IgD-negative memory B cell (primary cell): ENCODE data around the gene GPR141. TPM values are rescaled to one million over a fixed set of nuclear protein-coding genes. Genes with fewer than 3 reads are reported as not detected.

ENCODE experiments used
- H3K27ac Mint-ChIP-seq, 3 donors: one replicate each; pipeline ENCODE4 v1.8.0; 2020 to 2022; ENCODE audit warnings: mild to moderate bottlenecking in 3 of 3, mixed read lengths in 3 of 3, moderate library complexity in 1 of 3
- H3K27me3 Mint-ChIP-seq: one replicate; pipeline ENCODE4 v1.8.0; 2021; ENCODE audit warnings: mixed read lengths
- H3K36me3 Mint-ChIP-seq: one replicate; pipeline ENCODE4 v1.8.0; 2020; ENCODE audit warnings: mild to moderate bottlenecking, mixed read lengths
- H3K4me1 Mint-ChIP-seq, 3 donors: one replicate each; pipeline ENCODE4 v1.8.0; 2020 to 2022; ENCODE audit warnings: mixed read lengths in 3 of 3, mild to moderate bottlenecking in 1 of 3
- H3K4me3 Mint-ChIP-seq, 4 donors: one replicate each; pipeline ENCODE4 v1.8.0; 2020 to 2022; ENCODE audit warnings: mild to moderate bottlenecking in 4 of 4, mixed read lengths in 4 of 4, moderate library complexity in 3 of 4
- H3K9me3 Mint-ChIP-seq, 3 donors: one replicate each; pipeline ENCODE4 v1.8.0; 2020 to 2021; ENCODE audit warnings: mixed read lengths in 3 of 3, mild to moderate bottlenecking in 1 of 3
- polyA plus RNA-seq: library from polyadenylated mRNA; unstranded; fragments of 300-500 nt; fragmentation: Illumina TruSeq; gene quantifications from one replicate; pipeline ENCODE4 v1.2.3, GENCODE V29; 2021

Gene GPR141
- polyA plus RNA-seq, result not detected

DNA sequence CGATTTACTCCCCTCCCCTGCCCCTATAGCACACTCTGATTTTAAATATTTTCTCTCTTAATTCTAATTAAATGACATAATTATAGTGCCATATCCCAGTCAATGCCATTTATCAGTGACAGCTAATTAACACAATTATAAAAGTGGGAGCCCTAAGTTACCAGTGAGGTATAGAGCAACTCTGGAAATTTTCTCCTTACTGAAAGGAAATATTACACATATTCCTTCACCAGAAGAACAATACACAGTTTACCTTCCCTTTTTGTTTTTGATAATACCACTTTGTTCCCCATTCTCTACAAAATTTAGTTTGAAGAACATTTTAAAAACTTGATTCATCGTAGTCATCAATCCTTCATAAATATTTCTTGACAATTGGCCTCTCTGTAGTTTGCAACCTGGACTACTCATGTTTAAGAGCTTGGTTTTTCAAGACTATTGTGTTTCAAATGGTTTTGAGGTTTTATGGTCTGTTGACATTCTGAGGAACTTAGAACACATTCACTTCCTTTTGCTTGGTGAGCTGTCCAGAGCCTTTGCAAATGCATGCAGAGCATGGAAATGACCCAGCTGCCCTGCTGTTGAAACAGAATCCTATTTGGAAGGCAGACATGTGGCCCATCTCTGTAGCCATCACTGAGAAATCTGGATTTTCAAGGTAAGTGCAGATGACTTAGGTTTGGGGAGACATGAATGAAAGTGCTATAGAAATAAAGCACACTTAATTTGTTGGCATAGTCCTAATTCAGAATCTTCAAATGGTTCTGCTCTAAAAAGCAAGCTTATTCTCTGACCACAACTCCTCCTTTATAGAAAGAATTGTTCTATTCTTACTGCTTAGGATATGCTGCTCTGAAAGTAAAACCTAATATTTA lies at the start of gene GPR141:
Gene GPR141 (plus strand): TSS at position 521 of the 875 bp plus-strand sequence. CDS start 56,628 bp downstream, outside the sequence.
- Mint-ChIP-seq H3K4me1 (peaks cover 20 to 24% (median 22%) of the 10 kb centered on the region in 3 donors), H3K27me3 (peaks cover 41% of the 10 kb centered on the region), H3K9me3 (no peaks in the 10 kb centered on the region), H3K4me3 (peak within 1 kb of the TSS in 3 of 4 donors; percentile 41 to 78 (median 78)), H3K27ac (no peak within 1 kb of the TSS), H3K36me3 (no peaks in the 10 kb centered on the region)

DNA sequence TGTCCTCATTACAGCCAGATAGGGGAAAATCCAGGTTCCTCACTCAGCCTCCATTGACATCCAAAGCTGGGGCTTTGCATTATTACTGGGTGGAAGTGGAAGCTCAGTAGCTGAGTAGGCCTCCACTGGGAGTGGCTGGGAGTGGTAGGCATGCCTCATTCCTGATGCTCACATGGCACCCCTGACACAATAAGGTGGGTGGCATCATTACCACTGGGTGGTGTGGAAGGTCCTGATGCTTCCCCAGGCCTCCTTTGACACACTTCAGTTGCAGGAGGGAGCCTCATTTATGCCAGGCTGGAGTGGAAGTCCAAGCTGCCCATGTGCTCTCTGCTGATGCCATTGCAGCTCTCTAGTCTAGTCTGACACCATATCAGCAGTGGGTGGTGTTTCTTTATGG lies 48.2 kb upstream of the GPR141 start:
- no peaks in the 10 kb centered on the region for H3K4me1 Mint-ChIP-seq
- no peaks in the 10 kb centered on the region for H3K36me3 Mint-ChIP-seq
- peaks cover 35% of the 10 kb centered on the region for H3K27me3 Mint-ChIP-seq
- H3K9me3 Mint-ChIP-seq, result peaks cover 8 to 10% (median 10%) of the 10 kb centered on the region in 3 donors
- no peak overlapping the region for H3K27ac Mint-ChIP-seq
- H3K4me3 Mint-ChIP-seq, result no peak overlapping the region

DNA sequence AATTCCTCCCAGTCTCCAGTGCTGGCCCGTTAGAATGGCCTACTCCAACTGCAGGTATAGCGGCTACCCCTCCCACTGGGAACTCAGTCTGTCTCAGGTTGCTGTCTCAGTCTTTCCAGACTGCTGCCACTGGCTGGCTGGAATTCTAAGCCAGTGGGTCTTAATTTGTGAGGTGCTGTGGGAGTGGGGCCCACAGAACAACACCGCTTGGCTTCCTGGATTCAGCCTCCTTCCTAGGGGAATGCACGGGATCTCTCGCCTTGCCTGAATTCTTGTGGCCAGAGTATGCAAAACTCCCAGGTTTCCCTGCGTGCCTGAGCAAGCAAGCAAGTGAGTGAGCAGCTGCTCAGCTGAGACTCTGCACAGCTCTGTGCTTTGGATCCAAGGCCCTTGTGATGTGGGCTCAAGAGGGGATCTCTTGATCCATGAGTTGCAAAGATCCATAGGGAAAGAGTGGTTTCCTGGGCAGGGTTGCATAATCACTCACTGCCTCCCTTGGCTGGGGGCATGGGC lies 41.5 kb upstream of the GPR141 start:
- Mint-ChIP-seq H3K27ac (no peak overlapping the region), H3K4me1 (peaks cover 0 to 2% (median 0%) of the 10 kb centered on the region in 3 donors)

GRCh38 chr7:37643876-37644275 lies 39.7 kb upstream of the GPR141 start:
- H3K27ac Mint-ChIP-seq, result no peak overlapping the region
- H3K4me3 Mint-ChIP-seq, result peak overlapping the region in 1 of 4 donors; percentile 10
- no peaks in the 10 kb centered on the region for H3K36me3 Mint-ChIP-seq
- H3K9me3 Mint-ChIP-seq, result peaks cover 0 to 3% (median 0%) of the 10 kb centered on the region in 3 donors
- peaks cover 0 to 2% (median 0%) of the 10 kb centered on the region in 3 donors for H3K4me1 Mint-ChIP-seq
- H3K27me3 Mint-ChIP-seq, result peaks cover 17% of the 10 kb centered on the region

More for the DNA sequence above, 41.5 kb upstream of the GPR141 start:
- H3K36me3 Mint-ChIP-seq, result no peaks in the 10 kb centered on the region
- H3K27me3 Mint-ChIP-seq, result peaks cover 28% of the 10 kb centered on the region
- H3K9me3 Mint-ChIP-seq, result peaks cover 2 to 11% (median 4%) of the 10 kb centered on the region in 3 donors
- no peak overlapping the region for H3K4me3 Mint-ChIP-seq

DNA sequence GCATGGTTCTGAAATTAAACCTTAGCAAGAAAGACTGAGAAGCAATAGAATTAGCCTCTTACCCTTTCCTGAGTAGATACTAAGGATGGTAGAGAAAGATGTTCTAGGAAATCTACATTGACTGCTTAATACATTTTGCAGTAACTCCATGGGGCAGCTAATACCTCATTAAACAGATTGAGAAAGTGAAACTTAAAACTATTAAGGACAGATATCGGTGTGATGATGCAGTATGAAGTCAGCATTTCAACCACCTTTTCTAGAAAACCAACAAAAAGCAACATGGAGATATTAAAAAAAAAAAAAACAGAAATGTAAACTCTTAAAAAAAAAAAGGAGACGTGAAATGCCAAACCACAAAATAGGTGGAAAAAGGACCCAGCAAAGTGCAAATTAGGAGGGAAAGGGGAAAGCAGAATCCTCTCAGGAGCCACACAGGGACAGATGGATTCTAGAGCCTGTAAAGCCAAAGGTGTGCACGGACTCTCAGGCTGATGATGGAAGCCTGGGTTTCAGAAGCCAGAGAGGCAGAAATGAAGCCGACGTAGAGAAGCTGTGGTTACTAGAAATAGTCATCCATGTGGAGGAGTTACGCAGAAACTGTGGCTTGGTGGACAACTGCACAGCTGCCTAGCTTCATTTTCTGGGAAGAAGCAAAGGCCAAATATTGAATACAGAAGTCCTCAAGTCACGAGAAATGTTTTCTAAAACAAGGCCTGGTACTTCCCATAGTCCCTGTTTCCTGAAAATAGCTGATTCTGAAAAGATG lies 38.1 kb upstream of the GPR141 start:
- Mint-ChIP-seq H3K4me3 (no peak overlapping the region), H3K36me3 (no peaks in the 10 kb centered on the region), H3K27me3 (peaks cover 12% of the 10 kb centered on the region), H3K9me3 (peaks cover 0 to 3% (median 0%) of the 10 kb centered on the region in 3 donors), H3K4me1 (peaks cover 0 to 2% (median 0%) of the 10 kb centered on the region in 3 donors), H3K27ac (no peak overlapping the region)

DNA sequence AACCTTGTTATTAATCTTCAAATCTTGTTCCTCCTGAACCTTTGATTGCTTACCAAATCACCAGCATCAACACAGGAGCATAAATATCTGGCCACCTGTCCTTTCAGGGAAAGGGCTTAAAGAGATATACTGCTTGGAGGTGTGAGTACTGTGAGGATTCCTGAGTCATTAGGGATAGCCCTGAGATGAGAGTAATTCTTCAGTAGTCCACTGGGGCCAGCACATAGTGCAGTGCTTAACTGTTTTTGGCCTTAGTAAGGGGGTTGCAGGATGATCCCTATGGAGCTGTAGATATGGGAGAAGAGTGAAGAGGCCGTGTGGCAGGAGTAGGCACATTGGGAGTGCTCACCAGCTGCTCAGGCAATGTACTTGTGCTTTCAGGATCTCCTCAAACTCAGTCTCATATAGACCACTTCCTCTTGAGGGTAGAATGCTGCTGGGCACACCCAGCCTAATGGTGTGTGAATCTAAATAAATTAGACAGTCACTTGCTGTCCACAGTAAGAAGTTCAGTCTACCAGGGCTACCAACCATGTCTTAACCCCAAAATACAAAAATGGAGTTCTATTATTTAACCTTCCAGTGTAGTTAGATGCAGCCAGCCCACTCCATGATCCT lies 26.5 kb upstream of the GPR141 start:
- Mint-ChIP-seq H3K4me3 (peak overlapping the region in 1 of 4 donors; percentile 39), H3K27me3 (peaks cover 6% of the 10 kb centered on the region), H3K27ac (no peak overlapping the region), H3K9me3 (peaks cover 0 to 3% (median 3%) of the 10 kb centered on the region in 3 donors), H3K36me3 (no peaks in the 10 kb centered on the region), H3K4me1 (peaks cover 8 to 11% (median 9%) of the 10 kb centered on the region in 3 donors)

- H3K27ac Mint-ChIP-seq, result no peak overlapping the region
Measured at GRCh38 chr7:37657816-37658215, 25.8 kb upstream of the GPR141 start.

GRCh38 chr7:37659971-37660565 lies 23.5 kb upstream of the GPR141 start:
- H3K4me3 Mint-ChIP-seq, result no peak overlapping the region
- H3K9me3 Mint-ChIP-seq, result no peaks in the 10 kb centered on the region
- H3K27me3 Mint-ChIP-seq, result peaks cover 13% of the 10 kb centered on the region
- no peaks in the 10 kb centered on the region for H3K36me3 Mint-ChIP-seq
- no peak overlapping the region for H3K27ac Mint-ChIP-seq
- H3K4me1 Mint-ChIP-seq, result peaks cover 9 to 13% (median 10%) of the 10 kb centered on the region in 3 donors

More at GRCh38 chr7:37657816-37658215, 25.8 kb upstream of the GPR141 start:
- Mint-ChIP-seq H3K4me3 (no peak overlapping the region), H3K9me3 (peaks cover 0 to 3% (median 0%) of the 10 kb centered on the region in 3 donors), H3K27me3 (peaks cover 6% of the 10 kb centered on the region), H3K4me1 (peaks cover 8 to 11% (median 9%) of the 10 kb centered on the region in 3 donors), H3K36me3 (no peaks in the 10 kb centered on the region)

GRCh38 chr7:37660614-37661013 lies 23.0 kb upstream of the GPR141 start:
- Mint-ChIP-seq H3K27ac (no peak overlapping the region), H3K4me1 (peaks cover 9 to 13% (median 10%) of the 10 kb centered on the region in 3 donors), H3K9me3 (no peaks in the 10 kb centered on the region), H3K36me3 (no peaks in the 10 kb centered on the region), H3K27me3 (peaks cover 18% of the 10 kb centered on the region), H3K4me3 (no peak overlapping the region)

DNA sequence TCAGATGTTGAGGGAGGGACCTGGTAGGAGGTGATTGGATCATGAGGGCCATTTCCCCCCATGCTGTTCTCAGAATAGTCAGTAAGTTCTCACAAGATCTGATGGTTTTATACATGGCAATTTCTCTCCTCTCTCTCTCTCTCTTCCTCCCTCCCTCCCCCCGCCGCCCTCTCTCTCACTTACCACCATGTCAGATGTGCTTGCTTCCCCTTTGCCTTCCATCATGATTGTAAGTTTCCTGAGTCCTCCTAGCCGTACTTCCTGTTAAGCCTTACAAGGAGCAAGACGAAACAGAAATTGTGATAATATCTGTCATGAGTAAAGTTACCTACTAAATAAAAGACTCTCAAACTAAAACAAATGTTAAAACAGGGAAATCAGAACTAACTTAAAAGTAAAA lies 19.9 kb upstream of the GPR141 start:
- H3K27me3 Mint-ChIP-seq, result peaks cover 22% of the 10 kb centered on the region
- H3K9me3 Mint-ChIP-seq, result no peaks in the 10 kb centered on the region
- H3K4me3 Mint-ChIP-seq, result no peak overlapping the region
- no peaks in the 10 kb centered on the region for H3K36me3 Mint-ChIP-seq
- H3K27ac Mint-ChIP-seq, result no peak overlapping the region
- H3K4me1 Mint-ChIP-seq, result peaks cover 0 to 2% (median 2%) of the 10 kb centered on the region in 3 donors

- H3K36me3 Mint-ChIP-seq, result no peaks in the 10 kb centered on the region
- H3K9me3 Mint-ChIP-seq, result no peaks in the 10 kb centered on the region
- no peak overlapping the region for H3K27ac Mint-ChIP-seq
- peaks cover 23% of the 10 kb centered on the region for H3K27me3 Mint-ChIP-seq
- H3K4me3 Mint-ChIP-seq, result no peak overlapping the region
- H3K4me1 Mint-ChIP-seq, result peaks cover 0 to 2% (median 2%) of the 10 kb centered on the region in 3 donors
Measured at GRCh38 chr7:37665352-37666022, 18.1 kb upstream of the GPR141 start.

- peak overlapping the region in 1 of 4 donors; percentile 3 for H3K4me3 Mint-ChIP-seq
- H3K27ac Mint-ChIP-seq, result no peak overlapping the region
- H3K9me3 Mint-ChIP-seq, result no peaks in the 10 kb centered on the region
- H3K4me1 Mint-ChIP-seq, result peaks cover 0 to 2% (median 2%) of the 10 kb centered on the region in 3 donors
- peaks cover 23% of the 10 kb centered on the region for H3K27me3 Mint-ChIP-seq
- H3K36me3 Mint-ChIP-seq, result no peaks in the 10 kb centered on the region
Measured at GRCh38 chr7:37666026-37666799, 17.4 kb upstream of the GPR141 start.

GRCh38 chr7:37669818-37670217 lies 13.7 kb upstream of the GPR141 start:
- Mint-ChIP-seq H3K9me3 (no peaks in the 10 kb centered on the region), H3K27ac (no peak overlapping the region), H3K4me1 (peaks cover 0 to 4% (median 0%) of the 10 kb centered on the region in 3 donors), H3K4me3 (no peak overlapping the region), H3K27me3 (peaks cover 30% of the 10 kb centered on the region), H3K36me3 (no peaks in the 10 kb centered on the region)
